Measurements from ENCODE around the gene PTPN9.

Gene PTPN9

DNA sequence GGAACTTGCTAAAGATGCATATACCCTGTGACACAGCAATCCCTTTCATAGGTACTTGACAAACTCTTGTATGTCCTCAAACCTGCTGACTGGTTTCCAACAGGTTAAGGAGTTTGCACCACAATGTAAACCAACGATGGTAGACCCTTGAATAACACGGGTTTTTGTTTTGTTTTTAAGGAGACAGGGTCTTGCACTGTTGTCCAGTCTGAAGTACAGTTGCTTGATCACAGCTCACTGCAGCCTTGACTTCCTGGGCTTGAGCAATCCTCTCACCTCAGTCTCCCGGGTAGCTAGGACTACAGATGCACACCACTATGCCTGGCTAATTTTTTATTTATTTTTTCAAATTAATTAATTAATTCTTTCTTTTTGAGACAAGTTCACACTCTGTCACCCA, 151.0 kb downstream of the PTPN9 start:
- H3K9me3 ChIP-seq (ENCODE audit: control insufficient read depth, low read length) = no peaks in the 10 kb centered on the region
- no peaks in the 10 kb centered on the region for H3K36me3 ChIP-seq (ENCODE audit: control insufficient read depth, insufficient read depth, low read length)
- no peak overlapping the region for H2AFZ ChIP-seq
- TF ChIP-seq, protein P1, sequence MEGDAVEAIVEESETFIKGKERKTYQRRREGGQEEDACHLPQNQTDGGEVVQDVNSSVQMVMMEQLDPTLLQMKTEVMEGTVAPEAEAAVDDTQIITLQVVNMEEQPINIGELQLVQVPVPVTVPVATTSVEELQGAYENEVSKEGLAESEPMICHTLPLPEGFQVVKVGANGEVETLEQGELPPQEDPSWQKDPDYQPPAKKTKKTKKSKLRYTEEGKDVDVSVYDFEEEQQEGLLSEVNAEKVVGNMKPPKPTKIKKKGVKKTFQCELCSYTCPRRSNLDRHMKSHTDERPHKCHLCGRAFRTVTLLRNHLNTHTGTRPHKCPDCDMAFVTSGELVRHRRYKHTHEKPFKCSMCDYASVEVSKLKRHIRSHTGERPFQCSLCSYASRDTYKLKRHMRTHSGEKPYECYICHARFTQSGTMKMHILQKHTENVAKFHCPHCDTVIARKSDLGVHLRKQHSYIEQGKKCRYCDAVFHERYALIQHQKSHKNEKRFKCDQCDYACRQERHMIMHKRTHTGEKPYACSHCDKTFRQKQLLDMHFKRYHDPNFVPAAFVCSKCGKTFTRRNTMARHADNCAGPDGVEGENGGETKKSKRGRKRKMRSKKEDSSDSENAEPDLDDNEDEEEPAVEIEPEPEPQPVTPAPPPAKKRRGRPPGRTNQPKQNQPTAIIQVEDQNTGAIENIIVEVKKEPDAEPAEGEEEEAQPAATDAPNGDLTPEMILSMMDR (IDR thresholded peaks at IDR 0.05) = no peak
- H3K27me3 ChIP-seq (ENCODE audit: control insufficient read depth, insufficient read depth, low read length) = no peaks in the 10 kb centered on the region
- no peaks in the 10 kb centered on the region for H3K4me1 ChIP-seq
- no peak overlapping the region for H3K9ac ChIP-seq
- H3K4me2 ChIP-seq (ENCODE audit: low read length) = no peak overlapping the region
- no peak overlapping the region for H3K27ac ChIP-seq
- H3K79me2 ChIP-seq = peaks cover 23% of the 10 kb centered on the region
- H3K4me3 ChIP-seq (ENCODE audit: low read depth, low read length) = no peak overlapping the region

DNA sequence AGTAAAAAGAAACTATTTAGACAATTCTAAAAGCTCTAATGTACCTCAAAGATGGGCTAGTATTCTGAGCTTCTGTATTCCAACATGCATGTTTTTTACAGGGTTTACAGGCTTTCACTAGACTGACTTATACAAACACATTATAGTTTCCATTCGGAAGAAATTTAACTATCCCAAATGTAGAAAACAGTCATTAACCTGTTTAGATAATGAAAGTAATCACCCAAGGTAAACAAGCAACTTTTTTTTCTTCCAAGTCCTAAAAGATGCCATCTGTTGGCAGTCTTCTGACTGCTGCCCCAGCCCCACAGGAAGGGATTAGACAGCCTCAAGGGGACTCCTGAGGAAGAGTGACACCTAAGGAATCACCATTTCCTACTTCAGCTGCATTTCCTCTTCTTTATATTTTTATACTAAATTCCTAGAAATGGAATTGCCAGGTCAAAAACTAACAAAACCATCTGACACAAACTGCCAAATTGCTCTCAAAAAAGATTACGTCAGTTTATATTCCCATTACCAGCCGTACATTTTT, 153.1 kb downstream of the PTPN9 start:
- Histone ChIP-seq H3K4me3 (ENCODE audit: low read depth, low read length) (no peak overlapping the region), H3K4me1 (no peaks in the 10 kb centered on the region), H3K4me2 (ENCODE audit: low read length) (no peak overlapping the region), H3K36me3 (ENCODE audit: control insufficient read depth, insufficient read depth, low read length) (no peaks in the 10 kb centered on the region), H3K27me3 (ENCODE audit: control insufficient read depth, insufficient read depth, low read length) (no peaks in the 10 kb centered on the region), H3K79me2 (peaks cover 14% of the 10 kb centered on the region), H3K27ac (no peak overlapping the region), H3K9me3 (ENCODE audit: control insufficient read depth, low read length) (no peaks in the 10 kb centered on the region), H2AFZ (no peak overlapping the region), H3K9ac (no peak overlapping the region)
- TF ChIP-seq, protein P1 (IDR thresholded peaks at IDR 0.05) = no peak

DNA sequence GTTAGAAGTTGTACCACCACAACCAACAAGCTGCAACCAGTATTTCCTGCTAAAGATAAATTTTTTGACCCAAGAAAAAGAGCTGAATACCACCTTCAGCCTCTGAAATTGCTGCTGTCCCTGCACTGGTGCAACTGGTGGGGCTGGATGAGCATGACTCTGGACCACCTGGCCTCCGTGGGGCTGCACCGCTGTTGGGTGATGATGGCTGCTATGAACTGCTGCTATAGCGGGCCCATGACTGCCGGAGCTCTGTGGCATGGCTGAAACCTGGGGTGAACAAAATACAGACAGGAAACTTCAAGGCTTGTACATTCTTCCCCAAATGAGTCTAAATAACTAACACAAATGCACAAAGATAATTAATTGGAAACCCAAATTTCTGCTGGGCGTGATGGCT, 156.6 kb downstream of the PTPN9 start:
- Histone ChIP-seq H3K79me2 (peaks cover 16% of the 10 kb centered on the region), H3K27me3 (ENCODE audit: control insufficient read depth, insufficient read depth, low read length) (no peaks in the 10 kb centered on the region), H3K4me3 (ENCODE audit: low read depth, low read length) (no peak overlapping the region), H3K9ac (no peak overlapping the region), H3K27ac (no peak overlapping the region), H3K9me3 (ENCODE audit: control insufficient read depth, low read length) (no peaks in the 10 kb centered on the region), H3K4me2 (ENCODE audit: low read length) (no peak overlapping the region), H3K36me3 (ENCODE audit: control insufficient read depth, insufficient read depth, low read length) (no peaks in the 10 kb centered on the region), H2AFZ (no peak overlapping the region), H3K4me1 (no peaks in the 10 kb centered on the region)
- TF ChIP-seq, protein P1 (IDR thresholded peaks at IDR 0.05) = no peak

DNA sequence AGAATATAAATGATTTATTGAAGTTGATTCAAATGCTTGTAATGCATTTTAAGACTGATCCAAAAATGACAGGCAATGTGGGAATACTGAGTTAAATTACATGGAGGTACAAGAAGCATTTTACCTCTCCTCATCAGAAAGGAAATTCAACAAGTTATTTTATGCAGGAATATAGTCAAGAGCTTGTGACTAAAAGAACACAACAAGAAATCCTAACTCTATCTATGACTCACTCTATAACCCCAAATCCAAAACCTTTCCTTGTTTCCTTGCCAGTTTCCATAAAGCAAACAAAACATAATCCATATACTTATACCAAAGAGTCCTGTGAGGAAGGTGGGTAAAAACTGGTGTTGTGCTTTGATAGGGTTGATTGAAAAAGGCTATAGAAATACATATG, 158.4 kb downstream of the PTPN9 start:
- no peaks in the 10 kb centered on the region for H3K4me1 ChIP-seq
- no peaks in the 10 kb centered on the region for H3K9me3 ChIP-seq (ENCODE audit: control insufficient read depth, low read length)
- H3K27ac ChIP-seq = no peak overlapping the region
- TF ChIP-seq, protein P1 (IDR thresholded peaks at IDR 0.05) = no peak
- H3K79me2 ChIP-seq = peaks cover 11% of the 10 kb centered on the region
- H3K27me3 ChIP-seq (ENCODE audit: control insufficient read depth, insufficient read depth, low read length) = no peaks in the 10 kb centered on the region
- H3K4me3 ChIP-seq (ENCODE audit: low read depth, low read length) = no peak overlapping the region
- H3K9ac ChIP-seq = no peak overlapping the region
- no peak overlapping the region for H2AFZ ChIP-seq
- H3K4me2 ChIP-seq (ENCODE audit: low read length) = no peak overlapping the region
- H3K36me3 ChIP-seq (ENCODE audit: control insufficient read depth, insufficient read depth, low read length) = no peaks in the 10 kb centered on the region

DNA sequence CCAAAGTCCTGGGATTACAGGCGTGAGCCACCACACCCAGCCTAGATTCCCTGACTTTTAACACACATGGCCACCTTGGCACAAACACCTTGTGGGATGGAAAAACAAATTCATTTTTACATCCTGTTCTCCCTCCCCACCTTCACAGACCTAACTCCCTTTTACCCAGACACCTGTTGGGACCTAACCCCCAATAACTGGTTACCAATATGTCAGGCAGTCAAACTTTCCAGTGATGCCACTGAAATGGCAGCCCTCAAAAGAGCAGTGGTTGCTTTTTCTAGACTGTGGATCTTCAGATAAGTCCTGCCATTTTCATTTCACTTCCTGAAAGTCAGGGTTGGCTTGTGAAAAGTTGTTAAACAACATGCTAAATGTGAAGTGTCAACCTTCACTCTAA, 162.5 kb downstream of the PTPN9 start:
- H3K9me3 ChIP-seq (ENCODE audit: control insufficient read depth, low read length) = no peaks in the 10 kb centered on the region
- peaks cover 7% of the 10 kb centered on the region for H3K79me2 ChIP-seq
- H3K4me1 ChIP-seq = no peaks in the 10 kb centered on the region
- H3K4me3 ChIP-seq (ENCODE audit: low read depth, low read length) = no peak overlapping the region
- no peaks in the 10 kb centered on the region for H3K27me3 ChIP-seq (ENCODE audit: control insufficient read depth, insufficient read depth, low read length)
- TF ChIP-seq, protein P1 (IDR thresholded peaks at IDR 0.05) = no peak
- H2AFZ ChIP-seq = no peak overlapping the region
- H3K9ac ChIP-seq = no peak overlapping the region
- H3K36me3 ChIP-seq (ENCODE audit: control insufficient read depth, insufficient read depth, low read length) = no peaks in the 10 kb centered on the region
- H3K27ac ChIP-seq = no peak overlapping the region
- no peak overlapping the region for H3K4me2 ChIP-seq (ENCODE audit: low read length)
